ENCODE results near the gene NOTUM.
"Not testable (repeated sequence)": the region's sequence is repeated elsewhere in the genome, so short reads cannot be mapped to it uniquely, and the experiment has no call there.

Gene NOTUM

DNA sequence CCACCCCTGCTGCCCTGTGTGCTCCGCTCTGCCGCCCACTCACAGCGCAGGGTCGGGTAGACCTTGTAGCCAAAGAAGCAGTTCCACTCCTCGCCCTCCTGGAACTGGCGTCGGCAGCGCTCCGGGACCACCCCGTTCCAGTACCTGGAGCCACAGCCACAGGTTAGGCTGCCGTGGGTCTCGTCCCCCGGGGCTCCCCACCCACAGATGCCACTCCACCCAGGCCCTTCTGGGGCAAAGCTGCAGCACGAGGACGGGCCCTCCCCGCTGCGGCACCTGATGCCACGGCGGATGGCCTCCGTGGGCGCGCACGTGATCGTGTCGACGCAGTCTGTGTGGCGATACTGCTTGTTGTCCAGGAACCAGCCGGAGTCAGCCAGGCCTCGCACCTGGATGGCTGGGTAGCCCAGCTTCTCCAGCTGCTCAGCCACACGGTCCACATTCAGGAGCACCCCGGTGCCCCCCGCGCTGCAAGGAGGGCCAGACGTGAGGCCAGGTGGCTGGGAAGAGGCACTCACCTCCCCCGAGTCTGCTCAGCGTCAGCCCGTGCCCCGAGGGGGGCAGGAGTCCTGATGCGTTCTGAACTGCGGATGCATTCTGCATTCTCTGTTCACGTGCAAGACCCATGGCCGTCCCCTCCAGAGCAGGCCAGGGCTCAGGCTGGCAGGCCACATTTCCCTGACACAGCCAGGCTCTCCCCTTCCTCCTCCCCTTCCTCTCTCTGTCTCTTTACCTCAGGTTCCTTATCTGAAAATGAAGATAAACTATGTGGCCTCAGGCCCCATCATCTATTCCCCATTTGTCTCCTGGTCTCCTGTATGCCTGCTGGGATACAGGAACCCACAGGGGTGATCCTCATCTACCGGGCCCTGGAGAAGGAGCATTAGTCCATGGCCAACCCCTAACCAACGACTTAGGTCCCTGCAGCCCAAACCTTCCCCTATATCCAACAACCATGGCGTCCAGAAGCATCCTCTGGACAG lies 4.1 kb downstream of the NOTUM start:
- no peak for DNase-seq

DNA sequence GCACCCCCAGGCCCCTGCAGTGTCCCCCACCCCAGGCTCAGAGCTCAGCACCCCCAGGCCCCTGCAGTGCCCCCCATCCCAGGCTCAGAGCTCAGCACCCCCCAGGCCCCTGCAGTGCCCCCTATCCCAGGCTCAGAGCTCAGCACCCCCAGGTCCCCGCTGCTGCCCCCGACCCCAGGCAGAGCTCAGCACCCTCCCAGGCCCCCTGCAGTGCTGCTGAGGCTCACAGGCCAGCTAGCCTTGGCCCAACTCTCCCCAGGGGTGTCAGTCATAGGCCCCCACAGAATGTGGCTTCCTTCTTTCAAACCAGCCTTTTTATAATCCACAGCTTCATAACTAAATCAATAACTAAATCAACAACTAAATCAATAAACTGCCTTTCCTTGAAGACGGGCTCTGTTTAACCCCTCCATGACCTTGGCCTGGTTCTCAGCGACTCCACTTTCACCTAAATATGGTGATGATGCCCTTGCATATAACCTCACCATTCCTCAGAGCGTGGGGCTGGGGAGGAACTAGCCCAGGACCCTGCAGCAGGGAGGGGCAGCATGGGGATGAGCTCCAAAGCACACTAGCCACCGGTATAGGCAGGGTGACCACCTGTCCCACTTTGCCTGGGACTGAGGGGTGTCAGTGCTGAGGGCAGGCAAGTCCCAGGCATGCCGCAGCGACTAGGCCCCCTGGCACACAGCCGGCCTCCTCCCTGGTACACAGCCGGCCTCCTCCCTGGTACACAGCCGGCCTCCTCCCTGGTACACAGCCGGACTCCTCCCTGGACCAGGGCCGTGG lies 5.0 kb downstream of the NOTUM start:
- DNase-seq, result no peak

DNA sequence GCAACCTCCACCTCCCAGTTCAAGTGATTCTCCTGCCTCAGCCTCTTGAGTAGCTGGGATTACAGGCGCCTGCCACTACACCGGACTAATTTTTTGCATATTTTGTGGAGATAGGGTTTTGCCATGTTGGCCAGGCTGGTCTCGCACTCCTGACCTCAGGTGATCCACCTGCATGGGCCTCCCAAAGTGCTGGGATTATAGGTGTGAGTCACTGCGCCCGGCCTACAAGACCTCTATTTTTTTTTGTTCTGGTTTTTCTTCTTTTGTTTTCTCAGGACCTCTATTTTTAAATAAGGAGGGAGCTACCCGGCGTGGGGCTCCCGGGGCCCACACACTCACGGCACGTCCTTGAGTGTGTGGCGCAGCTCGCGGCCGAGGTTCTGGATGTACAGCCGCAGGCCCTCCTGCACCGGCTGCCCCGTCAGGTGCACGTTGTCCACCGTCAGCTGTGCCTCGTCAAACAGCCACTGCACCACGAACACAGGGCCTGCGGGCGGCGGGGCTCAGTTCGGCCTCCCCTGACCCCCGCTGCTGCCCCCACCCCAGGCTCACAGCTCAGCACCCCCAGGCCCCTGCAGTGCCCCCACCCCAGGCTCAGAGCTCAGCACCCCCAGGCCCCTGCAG lies 5.8 kb downstream of the NOTUM start:
- DNase-seq, result no peak

DNA sequence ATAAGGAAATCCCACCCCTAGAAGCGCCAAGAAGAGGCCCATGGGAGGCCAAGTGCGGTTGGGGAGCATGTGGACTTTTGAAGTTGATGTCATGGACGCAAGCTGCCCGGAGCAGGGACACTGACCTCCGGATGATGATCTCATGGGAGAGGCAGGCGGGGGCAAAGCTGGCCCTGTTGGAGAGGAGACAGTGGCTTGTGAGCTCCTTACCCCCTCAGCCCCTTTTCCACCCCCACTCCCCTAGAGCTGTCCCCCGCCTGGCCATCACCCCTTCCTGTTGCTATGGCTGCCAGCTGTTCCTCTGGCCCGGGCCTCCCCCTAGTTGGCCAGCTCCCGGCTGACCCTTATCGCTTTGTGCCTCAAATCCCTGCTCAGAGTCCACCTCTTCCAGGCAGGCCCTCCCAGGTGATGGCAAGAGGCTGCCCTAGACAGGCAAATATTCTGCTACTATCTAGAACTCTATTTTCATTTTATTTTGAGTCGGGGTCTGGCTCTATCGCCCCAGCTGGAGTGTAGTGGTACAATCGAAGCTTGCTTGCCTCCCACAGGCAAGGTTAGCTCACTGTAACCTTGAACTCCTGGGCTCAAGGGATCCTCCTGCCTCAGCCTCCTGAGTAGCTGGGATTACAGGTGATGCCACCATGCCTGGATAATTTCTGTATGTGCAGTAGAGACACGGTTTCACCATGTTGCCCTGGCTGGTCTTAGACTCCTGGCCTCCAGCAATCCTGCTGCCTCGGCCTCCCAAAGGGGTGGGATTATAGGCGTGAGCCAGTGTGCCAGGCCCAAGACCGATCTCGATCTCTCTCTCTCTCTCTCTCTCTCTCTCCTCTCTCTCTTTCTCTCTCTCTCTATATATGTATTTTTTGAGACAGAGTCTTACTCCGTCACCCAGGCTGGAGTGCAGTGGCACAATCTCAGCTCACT lies 6.6 kb downstream of the NOTUM start:
- DNase-seq, result no peak

DNA sequence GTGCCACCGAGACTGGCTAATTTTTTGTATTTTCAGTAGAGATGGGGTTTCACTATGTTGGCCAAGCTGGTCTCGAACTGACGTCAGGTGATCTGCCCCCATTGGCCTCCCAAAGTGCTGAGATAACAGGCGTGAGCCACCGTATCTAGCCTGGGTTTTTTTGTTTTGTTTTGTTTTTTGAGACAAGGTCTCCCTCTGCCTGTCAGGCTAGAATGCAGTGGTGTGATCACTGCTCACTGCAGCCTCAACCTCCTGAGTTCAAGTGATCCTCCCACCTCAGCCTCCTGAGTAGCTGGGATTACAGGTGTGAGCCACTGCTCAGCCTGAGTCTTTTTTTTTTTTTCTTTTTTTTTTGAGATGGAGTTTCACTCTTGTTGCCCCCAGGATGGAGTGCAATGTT lies 7.5 kb downstream of the NOTUM start:
- not testable (repeated sequence) for DNase-seq

DNA sequence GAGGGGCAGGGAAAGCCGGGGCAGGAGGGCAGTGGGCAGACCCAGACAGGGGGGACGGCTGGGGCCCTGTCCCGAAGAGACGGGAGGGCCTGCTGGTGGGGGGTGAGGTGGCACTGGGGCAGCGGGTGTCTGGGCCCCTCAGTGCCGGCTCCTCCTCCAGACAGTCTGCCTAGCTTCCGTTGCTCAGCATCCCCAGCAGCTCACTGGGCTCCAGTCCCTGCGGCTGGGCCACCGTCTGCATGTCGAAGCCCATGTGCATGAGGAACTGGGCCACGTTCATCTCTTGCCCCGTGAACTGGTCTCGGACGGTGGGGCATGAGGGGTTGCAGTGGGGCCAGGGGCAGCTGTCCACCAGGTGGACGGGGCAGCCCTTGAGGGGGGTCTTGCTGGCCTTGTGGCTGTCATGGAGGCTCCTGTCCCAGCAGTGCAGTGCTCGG lies 8.2 kb downstream of the NOTUM start:
- DNase-seq, result peak; percentile 35

DNA sequence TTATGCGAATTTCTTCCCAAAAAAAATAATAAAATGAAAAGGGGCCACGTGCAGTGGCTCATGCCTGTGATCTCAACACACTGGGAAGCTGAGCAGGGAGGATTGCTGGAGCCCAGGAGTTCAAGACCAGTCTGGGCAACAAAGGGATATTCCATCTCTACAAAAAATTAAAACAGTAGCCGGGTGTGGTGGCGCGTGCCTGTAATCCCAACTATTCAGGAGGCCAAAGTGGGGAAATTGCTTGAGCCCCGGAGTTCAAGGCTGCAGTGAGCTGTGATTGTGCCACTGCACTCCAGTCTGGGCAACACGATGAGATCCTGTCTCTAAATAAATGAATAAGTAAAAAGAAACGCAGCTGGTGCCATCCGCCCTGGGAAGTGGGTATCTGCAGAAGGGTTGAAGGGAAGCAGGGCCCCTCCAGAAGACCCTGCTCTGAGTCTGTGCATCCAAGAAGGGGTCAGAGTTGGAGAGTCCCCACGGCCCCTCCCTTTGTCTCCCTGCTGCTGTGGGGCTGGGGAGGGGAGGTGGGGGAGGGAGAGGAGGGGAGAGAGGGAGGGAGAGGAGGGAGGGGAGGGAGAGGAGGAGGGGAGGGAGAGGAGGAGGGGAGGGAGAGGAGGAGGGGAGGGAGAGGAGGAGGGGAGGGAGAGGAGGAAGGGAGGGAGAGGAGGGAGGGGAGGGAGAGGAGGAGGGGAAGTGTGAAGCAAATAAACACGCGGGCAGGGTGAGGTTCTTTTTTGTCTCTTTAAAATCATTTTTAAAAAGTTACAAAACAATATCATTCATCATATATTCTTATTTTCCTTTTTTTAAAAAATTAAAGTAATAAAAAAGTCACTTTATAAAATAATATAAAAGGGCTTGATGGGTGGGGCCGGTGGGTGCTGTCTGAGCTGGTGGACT lies 9.0 kb downstream of the NOTUM start:
- no peak for DNase-seq

DNA sequence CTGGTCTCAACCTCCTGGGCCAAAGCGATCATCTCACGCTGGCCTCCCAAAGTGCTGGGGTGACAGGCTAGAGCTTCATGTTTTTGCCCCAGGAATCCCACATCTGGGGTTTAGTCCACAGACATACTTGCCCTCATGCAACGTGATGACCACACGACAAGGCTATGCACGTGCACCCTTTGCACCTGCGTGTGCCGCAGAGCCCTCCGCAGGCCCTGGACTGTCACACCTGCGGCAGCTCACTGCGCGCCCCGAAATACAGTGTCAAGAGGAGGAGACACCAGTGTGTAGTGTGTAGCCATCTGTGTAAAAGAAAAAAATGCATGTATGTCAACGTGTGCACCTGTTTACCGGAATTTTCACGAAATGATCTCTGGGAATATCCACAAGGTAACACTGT lies 10.5 kb downstream of the NOTUM start:
- DNase-seq, result no peak

DNA sequence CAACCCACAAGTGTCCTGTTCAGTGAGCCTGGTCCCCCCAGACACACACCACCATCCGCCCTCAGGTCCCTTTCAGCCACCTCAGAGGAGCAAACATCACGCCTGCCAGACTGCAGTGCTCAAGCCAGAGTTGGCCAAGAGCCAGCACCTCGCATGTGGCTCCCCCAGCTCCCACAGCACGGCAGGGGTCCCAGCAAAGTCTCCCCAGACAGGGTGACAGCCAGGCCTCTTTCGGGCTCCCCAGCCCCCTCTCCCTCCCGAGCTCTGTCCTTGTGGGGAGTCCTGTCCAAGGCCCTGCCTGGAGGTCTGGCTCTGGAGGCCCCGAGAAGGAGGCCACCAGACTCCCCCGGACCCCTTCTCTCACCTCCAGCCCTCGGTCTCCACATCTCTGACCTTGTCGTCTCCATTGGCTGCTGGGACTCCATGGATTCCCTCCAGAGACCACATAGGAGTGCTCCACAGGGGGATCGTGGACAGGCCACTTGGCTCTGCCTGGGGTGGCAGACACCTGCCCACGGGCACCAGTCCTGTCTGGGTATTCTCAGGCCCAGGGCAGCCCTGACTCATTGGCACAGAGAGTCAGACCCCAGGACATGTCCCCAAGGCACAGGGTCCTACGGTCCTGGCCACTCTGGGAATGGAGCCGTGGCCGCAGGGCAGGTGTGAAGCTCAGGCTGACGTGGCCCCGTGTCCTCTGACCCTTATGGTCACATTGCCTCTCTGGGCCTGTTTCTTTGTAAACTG lies 12.2 kb downstream of the NOTUM start:
- no peak for DNase-seq

DNA sequence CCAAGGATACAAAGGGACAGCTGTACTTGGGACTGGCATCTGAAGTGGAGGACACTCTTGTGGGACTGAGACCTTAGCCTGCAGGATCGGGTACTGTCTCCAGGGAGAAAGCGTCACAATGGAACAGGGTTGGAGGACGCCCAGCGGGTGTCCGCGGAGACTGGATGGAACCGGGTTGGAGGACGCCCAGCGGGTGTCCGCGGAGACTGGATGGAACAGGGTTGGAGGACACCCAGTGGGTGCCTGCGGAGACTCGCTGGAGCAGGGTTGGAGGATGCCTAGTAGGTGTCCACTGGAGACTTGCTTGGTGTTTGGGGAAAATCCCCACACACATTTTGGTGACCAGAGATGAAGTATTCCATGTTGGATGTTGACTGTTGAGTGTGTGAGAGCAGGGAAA lies 13.8 kb downstream of the NOTUM start, which contains the start of gene MYADML2:
MYADML2 (minus strand) TSS at position 45 of the 400 bp plus-strand sequence. CDS start 5,492 bp downstream, outside the sequence.
- DNase-seq, result no peak

DNA sequence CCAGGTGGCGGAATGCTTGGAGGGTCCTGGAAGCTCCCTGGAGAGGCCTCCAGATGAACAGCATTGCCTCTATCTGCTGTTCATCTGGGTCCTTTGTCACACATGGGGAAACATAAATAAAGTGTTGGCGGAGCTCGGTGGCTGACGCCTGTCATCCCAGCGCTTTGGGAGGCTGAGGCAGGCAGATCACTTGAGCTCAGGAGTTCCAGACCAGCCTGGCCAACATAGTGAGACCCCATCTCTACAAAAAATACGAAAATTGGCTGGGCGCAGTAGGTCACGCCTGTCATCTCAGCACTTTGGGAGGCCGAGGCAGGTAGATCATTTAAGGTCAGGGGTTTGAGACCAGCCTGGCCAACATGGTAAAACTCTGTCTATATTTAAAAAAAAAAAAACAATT lies 16.1 kb downstream of the NOTUM start:
- DNase-seq, result no peak

DNA sequence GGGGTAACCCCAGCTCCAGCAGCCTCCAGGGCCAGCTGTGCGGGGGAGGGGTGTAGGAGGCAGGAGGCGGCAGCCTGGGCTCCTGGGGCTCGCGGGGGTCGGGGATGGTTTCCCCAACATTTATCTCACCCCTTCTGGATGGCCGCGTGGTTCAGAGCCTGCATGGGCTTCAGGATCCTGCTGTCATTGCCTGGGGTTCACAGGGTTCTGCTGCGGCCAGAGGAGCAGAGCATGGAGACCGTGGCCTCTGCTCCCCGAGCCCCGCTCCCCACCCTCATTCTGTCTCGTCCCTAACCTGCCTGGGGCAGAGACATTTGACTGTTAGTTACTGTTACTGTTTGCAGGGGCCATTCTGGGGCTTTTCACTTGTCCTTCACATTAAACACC lies 18.8 kb downstream of the NOTUM start:
- DNase-seq, result no peak

DNA sequence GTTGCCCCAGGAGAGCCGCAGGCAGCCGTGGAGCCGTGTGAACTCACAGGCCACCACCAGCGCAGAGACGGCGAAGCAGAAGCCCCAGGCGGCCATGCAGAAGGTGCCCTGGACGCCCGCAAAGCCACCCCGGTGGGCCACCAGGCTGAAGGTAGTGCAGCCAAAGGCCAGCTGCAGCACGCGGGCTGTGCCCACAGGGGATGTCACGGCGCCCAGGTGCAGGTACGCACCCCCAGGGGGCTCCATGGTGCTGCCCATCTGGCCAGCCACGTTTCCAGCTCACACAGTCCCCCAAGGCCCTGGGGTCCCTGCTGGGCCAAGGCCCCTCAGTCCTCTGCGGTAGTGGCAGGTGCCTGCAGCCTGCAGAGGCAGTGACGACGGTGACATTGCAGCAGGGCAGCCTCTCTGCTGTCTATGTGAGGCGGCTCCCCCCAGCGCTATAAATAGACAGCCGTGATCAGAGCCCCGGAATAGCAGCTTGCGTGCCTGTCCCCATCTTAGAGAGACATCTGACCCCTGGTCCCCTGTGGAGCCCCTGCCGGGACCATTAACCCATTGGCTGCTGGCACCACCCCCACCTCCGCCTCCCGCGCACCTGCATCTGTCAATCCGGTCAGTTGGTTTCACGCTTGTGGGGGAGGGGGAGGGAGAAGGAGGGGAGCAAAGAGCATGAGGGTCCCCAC lies 19.4 kb downstream of the NOTUM start:
- peak; percentile 58 for DNase-seq

DNA sequence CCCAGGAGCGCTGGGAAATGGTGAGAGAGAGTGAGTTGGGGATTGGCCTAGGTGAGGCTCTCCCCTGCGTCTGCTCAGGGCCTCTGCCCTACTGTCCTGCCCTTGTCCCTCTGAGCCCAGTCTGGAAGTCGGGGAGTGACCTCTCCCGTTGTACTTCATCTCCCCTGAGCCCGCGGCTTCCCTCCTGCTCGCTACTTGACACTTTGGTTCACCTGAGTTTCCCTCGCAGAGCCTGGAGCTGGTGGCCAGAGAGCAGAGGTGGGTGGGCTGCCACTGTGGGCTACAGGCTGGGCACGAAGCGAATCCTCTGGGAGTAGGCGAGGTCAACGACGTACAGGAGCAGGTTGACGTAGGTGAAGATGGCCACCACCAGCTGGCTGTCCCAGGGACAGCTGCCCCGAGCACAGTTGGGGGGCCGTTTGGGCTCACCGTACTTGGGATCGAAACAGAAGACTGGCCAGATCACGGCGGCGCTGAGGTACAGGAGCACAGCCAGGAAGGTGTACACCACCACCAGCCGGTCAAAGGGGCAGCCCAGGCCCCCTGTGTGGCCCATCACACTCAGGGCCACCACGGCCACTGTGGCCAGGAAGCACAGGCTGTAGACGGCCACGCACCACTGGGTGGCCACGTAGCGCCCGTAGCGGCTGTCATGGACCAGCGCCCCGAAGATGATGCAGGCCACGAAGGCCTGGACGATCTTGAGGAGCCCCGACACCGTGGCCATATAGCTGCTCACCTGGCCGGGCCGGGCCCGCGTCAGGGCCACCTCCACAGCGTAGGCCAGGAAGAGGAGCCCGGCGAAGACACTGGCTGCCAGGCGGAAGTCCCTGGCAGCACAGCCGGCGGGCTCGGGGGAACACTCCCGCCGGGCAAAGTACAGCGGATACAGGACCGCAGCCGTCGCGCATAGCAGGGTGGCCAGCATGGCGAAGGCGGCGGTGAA lies 20.2 kb downstream of the NOTUM start:
- peak; percentile 42 for DNase-seq

DNA sequence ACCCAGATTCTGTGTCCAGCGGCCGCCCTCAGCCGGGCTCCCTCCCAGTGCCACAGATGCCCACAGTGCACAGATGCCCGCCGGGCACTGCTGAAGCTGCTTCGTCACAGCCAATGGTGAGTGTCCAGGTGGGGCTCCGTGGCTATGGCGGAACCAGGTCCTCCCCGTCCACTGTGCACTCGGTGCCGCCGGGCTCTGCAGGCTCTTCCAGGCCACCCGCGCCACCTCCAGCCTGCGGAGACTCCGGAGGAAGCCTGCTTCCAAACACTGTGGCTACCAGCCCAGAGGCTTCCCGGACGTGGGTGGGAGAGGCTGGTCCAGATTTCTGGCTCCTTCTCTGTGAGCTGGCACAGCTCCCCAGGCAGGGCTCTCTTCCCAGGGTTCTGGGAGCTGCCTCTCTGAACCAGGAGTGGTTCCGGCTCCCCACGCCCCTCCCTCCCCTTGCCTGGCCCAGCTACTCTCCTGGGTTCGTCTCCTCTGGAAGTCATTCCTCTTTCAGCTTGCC lies 21.1 kb downstream of the NOTUM start:
- no peak for DNase-seq

DNA sequence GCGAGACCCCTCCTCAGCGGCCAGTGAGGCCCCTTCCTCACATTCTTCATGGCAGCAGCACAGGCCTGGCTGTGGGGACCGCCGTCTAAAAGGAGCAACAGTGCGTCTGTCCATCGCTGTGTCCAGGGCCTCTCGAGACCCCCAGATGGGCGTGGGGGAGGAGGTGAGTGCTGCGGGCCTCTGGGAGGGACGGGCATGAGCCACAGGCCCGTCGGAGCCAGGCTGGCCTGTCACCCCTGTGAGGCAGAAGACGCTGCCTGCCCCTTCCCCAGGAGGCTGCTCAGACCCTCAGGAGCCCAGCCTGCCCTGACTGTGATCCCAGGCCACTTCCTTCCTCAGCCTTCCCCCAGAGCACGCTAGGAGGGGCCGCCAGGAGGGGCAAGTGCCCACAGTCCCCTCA lies 21.8 kb downstream of the NOTUM start:
- no peak for DNase-seq

DNA sequence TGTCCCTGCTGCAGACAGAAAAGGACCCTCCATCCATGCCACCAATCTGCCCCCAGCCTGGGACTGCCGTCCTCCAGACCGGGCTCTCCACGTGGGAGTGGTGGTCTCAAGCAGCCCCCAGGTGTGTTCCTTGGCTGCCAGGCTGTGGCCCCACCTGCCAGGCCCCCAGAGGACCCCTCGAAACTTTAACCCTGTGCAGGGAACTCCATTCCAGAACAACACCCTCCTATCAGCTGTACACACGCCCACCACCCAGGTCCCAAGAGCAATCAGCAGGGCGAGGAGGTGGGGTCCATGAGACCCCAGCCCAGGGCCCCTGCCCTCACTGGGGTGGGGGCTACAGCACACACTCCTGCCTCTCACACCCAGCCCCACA lies 25.3 kb downstream of the NOTUM start:
- no peak for DNase-seq

All from left hindlimb (tissue), 1 donor.